Measurements from ENCODE around the gene MERTK. TPM values are rescaled to one million over a fixed set of nuclear protein-coding genes. Genes with fewer than 3 reads are reported as not detected.
"Not testable (repeated sequence)": the region's sequence is repeated elsewhere in the genome, so short reads cannot be mapped to it uniquely, and the experiment has no call there.

MERTK gene
- polyA plus RNA-seq, 4 donors, result 19.7 to 23.5 (median 20.6) TPM

- no peak for DNase-seq (ENCODE audit: low read depth in 4 of 4, low spot score in 2 of 4)
Observed at GRCh38 chr2:111909079-111909478, 10.7 kb downstream of the MERTK start.

GRCh38 chr2:111909997-111910396 lies 11.6 kb downstream of the MERTK start:
- DNase-seq (ENCODE audit: low read depth in 4 of 4, low spot score in 2 of 4), result not testable (repeated sequence)

GRCh38 chr2:111910609-111911277 lies 12.3 kb downstream of the MERTK start:
- DNase-seq (ENCODE audit: low read depth in 4 of 4, low spot score in 2 of 4), result no peak

- not testable (repeated sequence) for DNase-seq (ENCODE audit: low read depth in 4 of 4, low spot score in 2 of 4)
Observed at GRCh38 chr2:111911295-111911977, 13.0 kb downstream of the MERTK start.

- no peak for DNase-seq (ENCODE audit: low read depth in 4 of 4, low spot score in 2 of 4)
Observed at GRCh38 chr2:111912547-111912946, 14.1 kb downstream of the MERTK start.

GRCh38 chr2:111917106-111917505 lies 18.7 kb downstream of the MERTK start:
- no peak for DNase-seq (ENCODE audit: low read depth in 4 of 4, low spot score in 2 of 4)

- no peak for DNase-seq (ENCODE audit: low read depth in 4 of 4, low spot score in 2 of 4)
Observed at GRCh38 chr2:111918383-111918806, 20.0 kb downstream of the MERTK start.

- no peak for DNase-seq (ENCODE audit: low read depth in 4 of 4, low spot score in 2 of 4)
Observed at GRCh38 chr2:111919365-111919764, 21.0 kb downstream of the MERTK start.

- no peak for DNase-seq (ENCODE audit: low read depth in 4 of 4, low spot score in 2 of 4)
Observed at GRCh38 chr2:111919794-111920608, 21.6 kb downstream of the MERTK start.

GRCh38 chr2:111923276-111923804 lies 24.9 kb downstream of the MERTK start:
- DNase-seq (ENCODE audit: low read depth in 4 of 4, low spot score in 2 of 4), result no peak

GRCh38 chr2:111924617-111925107 lies 26.3 kb downstream of the MERTK start:
- no peak for DNase-seq (ENCODE audit: low read depth in 4 of 4, low spot score in 2 of 4)

GRCh38 chr2:111927723-111928122 lies 29.3 kb downstream of the MERTK start:
- no peak for DNase-seq (ENCODE audit: low read depth in 4 of 4, low spot score in 2 of 4)

- DNase-seq (ENCODE audit: low read depth in 4 of 4, low spot score in 2 of 4), result no peak
Observed at GRCh38 chr2:111930409-111930808, 32.0 kb downstream of the MERTK start.

- DNase-seq (ENCODE audit: low read depth in 4 of 4, low spot score in 2 of 4), result no peak
Observed at GRCh38 chr2:111930875-111931274, 32.5 kb downstream of the MERTK start.

- DNase-seq (ENCODE audit: low read depth in 4 of 4, low spot score in 2 of 4), result no peak
Observed at GRCh38 chr2:111932841-111933291, 34.5 kb downstream of the MERTK start.

GRCh38 chr2:111933900-111934299 lies 35.5 kb downstream of the MERTK start:
- not testable (repeated sequence) for DNase-seq (ENCODE audit: low read depth in 4 of 4, low spot score in 2 of 4)

GRCh38 chr2:111936881-111937280 lies 38.5 kb downstream of the MERTK start:
- no peak for DNase-seq (ENCODE audit: low read depth in 4 of 4, low spot score in 2 of 4)

GRCh38 chr2:111938392-111938791 lies 40.0 kb downstream of the MERTK start:
- no peak for DNase-seq (ENCODE audit: low read depth in 4 of 4, low spot score in 2 of 4)

- no peak for DNase-seq (ENCODE audit: low read depth in 4 of 4, low spot score in 2 of 4)
Observed at GRCh38 chr2:111940333-111941196, 42.2 kb downstream of the MERTK start.

GRCh38 chr2:111941531-111941930 lies 43.1 kb downstream of the MERTK start:
- DNase-seq (ENCODE audit: low read depth in 4 of 4, low spot score in 2 of 4), result no peak

Measured in left renal cortex interstitium (tissue), 4 donors.